Activated CD4-positive, alpha-beta T cell treated with anti-CD3 and anti-CD28 coated beads, Interleukin-2, amount 50 U/mL, for 24 hours (primary cell): ENCODE results near the gene RIBC2.

ENCODE experiments used
- DNase-seq, 2 donors: peaks; one replicate each; pipeline ENCODE4 v3.0.0-alpha.2; 2020; ENCODE audit warnings: low read depth in 1 of 2, low spot score in 1 of 2

RIBC2 gene

DNA sequence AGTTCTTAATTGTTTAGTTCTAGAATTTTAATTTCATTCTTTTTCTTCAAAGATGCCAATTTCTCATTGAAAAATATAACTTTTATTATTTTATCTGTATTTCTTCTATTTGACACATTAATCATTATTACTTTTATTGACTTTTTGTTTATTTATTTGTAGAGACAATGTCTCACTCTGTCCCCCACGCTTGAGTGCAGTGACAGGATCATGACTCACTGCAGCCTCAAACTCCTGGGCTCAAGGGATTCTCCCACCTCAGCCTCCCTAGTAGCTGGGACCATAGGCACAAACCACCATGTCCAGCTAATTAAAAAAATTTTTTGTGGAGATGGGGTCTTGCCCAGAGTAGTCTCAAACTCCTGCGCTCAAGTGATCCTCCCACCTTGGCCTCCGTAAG lies 58.9 kb downstream of the RIBC2 start:
- DNase-seq: no peak

DNA sequence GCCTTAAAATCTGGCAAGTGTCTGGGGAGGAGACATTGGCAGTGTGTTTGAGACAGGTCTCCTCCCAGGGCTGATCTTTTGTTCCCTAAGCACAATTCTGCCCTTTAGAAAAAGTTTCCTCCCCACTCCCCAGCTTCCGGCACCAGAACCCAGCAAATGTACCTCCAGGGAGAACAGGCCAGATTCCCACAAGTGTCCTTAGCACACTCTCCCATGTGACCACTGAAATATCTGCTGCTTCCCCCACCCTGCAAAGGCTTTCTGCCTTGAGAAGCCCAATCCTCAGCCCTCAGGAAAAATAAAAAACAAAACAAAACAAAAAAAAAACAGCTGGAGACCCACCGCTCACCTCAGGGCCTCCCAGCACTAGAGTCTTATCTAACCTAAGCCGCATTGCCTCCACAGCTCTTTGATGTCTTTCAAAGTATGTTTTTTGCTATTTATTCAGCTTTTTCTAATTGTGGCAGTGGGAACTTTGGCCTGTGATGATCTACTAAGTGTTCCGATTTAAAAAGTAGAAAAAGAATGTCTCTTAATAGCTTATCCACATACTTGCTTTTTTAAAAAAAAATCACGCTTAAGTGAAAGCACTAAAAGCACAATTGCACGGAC lies 60.2 kb downstream of the RIBC2 start:
- no peak for DNase-seq

DNA sequence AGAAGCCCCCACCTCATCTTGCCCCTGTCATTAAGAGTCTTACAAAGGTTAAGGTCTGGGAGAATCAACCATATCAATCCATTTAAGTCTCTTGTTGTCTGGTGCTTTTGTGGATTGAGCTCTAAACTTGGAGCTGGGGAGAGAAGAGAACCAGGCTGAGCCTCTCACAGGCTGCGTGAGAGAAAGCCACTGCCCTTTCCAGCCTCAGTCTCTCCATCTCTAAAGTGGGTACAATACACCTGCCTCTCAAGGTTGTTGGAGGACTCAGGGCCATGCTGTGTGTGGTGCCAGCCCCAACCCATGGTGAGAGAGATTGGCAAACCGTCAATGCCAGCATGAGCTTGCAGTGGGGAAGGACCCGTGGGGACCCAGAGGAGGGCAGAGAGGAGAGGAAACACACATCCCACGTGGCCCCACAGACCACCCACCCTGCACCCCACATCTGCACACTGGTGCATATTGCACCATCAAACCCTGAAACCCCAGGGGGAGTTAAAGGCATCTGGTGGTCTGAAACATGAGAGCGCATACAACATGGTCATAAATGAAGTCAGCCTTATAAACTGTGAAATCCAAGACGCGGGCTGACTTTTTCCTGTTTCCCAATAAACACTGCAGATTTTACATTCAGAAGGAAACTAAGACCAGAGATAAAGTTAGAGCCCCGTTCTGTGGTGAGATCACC lies 61.7 kb downstream of the RIBC2 start:
- DNase-seq: no peak

DNA sequence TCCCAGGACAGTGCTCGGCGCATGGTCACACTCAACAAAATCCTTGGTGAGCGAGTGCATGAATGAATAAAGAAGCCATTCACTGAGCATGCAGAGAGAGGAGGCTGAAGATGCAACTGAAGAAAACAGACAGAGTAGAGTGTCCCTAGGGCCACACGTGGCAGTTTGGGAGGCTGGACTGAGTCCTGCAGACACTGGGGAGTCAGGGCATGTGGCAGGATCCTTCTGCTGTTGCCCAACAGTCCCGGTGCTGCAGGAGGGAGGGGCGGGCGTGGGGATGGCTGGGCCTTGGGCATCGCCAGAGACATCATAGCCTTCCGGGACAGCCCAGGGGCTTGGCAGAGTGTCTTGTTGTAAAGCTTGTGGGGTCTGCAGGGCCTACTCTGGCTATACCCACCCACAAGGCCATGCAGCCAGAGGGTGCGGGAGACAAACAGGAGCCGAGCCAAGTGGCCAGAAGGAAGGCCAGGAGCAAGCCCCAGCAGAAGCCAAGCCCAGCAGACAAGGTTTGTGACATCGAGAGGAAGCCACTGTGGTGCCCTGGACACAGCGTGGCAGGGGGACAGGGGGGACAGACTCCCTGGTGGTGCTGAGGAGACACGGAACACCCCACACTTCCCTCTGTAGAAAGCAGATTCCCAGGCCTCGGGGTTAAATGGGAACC lies 62.5 kb downstream of the RIBC2 start:
- DNase-seq: no peak

DNA sequence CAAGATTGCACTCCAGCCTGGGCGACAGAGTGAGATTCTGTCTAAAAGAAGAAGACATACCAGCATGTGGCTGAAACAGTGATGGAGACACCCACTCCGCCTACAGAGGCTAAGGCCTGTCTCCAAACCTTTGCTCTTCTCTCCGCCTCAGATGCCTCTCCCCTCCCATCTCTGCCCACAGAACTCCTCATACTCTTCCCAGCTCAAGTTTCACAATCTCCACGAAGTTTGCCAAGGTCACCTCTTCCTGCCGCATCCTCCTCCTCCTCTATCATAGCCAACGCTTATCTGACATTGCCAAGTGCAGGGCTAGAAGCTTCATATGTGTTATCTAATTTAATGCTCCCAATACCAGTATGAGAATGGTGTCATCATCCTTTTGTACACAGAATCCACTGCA lies 63.3 kb downstream of the RIBC2 start:
- no peak for DNase-seq

DNA sequence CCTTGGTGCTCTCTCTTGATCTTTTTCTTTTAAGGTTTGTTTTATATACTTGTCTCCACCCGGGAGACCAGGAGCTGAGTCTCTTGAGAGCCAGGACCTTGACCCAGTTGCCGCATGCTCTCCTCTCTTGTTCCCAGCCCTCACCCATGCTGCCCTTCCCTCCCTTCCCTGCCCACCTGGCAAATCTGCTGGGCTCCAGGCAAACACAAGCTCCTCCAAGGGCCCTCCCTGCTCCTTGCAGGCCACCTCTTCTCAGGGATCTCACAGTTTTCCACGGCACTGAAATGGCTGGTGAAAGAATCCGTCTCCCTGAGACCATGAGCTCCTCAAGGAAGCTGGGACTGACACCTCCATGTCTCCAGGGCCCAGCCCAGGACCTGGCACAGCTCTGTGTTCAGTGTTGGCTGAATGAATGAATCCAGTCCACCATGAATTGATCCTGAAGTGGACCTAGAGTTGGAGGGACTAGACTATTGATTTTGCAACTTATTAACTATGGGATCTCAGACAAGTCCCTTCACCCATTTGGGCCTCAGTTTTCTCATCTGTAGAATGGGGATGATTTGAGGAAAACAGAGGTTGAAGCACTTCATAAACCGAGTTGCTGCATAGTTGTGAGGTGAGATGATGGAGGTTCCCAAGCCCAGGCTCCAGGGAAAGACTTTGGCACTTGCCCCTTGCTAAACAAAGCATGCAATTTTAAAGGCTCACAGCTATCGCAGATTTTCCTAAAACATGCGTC lies 64.0 kb downstream of the RIBC2 start:
- DNase-seq: no peak

DNA sequence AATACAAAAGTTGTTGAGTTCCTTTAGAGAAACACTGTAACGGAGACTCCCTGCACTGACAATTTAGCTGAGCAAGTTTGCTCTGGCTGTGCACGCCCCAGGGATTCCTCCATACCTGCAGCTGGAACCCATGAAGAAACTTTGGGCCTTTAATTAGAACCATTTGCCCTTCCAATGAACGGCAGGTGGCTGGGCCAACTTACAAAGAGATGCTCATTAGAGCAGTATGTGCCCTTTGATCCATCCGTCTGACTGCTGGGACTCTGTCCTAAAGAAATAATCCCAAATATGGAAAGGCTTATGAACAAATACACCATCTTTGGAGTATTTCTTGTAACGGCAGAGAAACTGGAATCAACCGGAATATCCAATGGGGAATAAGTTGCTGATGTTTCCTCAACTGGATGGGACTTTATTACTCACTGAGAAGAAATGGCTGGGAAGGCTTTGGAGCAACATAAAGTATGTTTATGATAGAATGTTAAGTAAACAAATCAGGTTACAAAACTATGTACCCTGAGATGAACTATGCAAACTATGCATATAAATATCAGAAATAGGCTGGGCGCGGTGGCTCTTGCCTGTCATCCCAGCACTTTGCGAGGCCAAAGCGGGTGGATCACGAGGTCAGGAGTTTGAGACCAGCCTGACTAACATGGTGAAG lies 64.7 kb downstream of the RIBC2 start:
- DNase-seq: no peak

DNA sequence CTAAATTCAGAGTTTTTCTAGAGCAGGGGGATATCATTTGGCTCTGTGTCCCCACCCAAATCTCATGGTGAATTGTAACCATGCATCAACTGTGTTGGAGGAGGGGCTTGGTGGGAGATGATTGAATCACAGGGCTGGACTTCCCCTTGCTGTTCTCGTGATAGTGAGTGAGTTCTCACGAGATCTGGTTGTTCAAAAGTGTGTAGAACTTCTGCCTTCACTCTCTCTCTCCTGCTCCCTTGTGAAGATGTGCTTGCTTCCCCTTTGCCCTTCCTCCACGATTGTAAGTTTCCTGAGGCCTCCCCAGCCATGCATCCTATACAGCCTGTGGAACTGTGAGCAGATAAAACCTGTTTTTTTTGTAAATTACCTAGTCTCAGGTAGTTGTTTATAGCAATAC lies 67.2 kb downstream of the RIBC2 start:
- DNase-seq: no peak

DNA sequence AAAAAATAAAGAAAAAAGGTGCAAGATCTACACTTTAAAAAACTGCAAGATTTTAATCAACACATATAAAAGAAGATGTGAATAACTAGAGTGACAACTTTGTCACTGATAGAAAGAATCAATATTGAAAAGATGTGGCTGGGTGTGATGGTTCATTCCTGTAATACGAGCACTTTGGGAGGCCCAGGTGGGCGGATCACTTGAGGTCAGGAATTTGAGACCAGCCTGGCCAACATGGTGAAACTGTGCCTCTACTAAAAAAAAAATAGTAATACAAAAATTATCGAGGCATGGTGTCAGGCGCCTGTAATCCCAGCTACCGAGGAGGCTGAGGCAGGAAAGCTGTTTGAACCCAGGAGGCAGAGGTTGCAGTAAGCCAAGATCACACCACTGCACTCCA lies 68.2 kb downstream of the RIBC2 start:
- no peak for DNase-seq
